A673 (cell line): ENCODE results near the gene MTERF2.

Source experiments
- EZH2 ChIP-seq: fragments of 200-600 bp; sonication (generic); IDR thresholded peaks from 2 replicates; pipeline ENCODE4 v1.6.1; 2017; ENCODE audit warnings: borderline replicate concordance, low read depth, mild to moderate bottlenecking, mixed read lengths, antibody characterized with exemption, low read length; ENCODE audit not compliant: poor library complexity, severe bottlenecking
- TF ChIP-seq, protein P1 (sequence below): fragments of 300-800, 200-600 bp; sonication (generic); conservative IDR thresholded peaks from 2 replicates; pipeline ENCODE4 v1.5.1; 2017; ENCODE audit warnings: low read depth, mild to moderate bottlenecking, antibody characterized with exemption, low read length, moderate library complexity, mixed read lengths

DNA sequence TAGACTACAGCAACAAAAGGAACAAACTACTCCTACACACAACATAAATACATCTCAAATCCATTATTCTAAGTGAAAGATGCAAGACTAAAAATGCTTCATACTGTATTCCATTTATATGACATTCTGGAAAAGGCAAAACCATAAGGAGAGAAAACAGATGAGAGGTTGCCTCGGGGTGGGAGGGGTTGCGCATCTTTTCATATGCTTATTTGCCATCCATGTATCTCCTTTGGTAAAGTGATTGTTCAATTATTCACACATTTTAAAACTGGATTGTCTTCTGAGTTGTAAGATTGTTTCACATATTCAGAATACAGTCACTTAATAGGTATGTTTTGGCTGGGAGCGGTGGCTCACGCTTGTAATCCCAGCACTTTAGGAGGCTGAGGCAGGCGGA, 36.4 kb downstream of the MTERF2 start:
- TF ChIP-seq, protein P1, sequence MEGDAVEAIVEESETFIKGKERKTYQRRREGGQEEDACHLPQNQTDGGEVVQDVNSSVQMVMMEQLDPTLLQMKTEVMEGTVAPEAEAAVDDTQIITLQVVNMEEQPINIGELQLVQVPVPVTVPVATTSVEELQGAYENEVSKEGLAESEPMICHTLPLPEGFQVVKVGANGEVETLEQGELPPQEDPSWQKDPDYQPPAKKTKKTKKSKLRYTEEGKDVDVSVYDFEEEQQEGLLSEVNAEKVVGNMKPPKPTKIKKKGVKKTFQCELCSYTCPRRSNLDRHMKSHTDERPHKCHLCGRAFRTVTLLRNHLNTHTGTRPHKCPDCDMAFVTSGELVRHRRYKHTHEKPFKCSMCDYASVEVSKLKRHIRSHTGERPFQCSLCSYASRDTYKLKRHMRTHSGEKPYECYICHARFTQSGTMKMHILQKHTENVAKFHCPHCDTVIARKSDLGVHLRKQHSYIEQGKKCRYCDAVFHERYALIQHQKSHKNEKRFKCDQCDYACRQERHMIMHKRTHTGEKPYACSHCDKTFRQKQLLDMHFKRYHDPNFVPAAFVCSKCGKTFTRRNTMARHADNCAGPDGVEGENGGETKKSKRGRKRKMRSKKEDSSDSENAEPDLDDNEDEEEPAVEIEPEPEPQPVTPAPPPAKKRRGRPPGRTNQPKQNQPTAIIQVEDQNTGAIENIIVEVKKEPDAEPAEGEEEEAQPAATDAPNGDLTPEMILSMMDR: no peak
- no peak for TF ChIP-seq EZH2
